HFF-Myc (cell line): ENCODE data around the gene TBC1D3B.

ENCODE experiments used
- DNase-seq: peaks from one replicate; pipeline ENCODE4 v3.0.0-alpha.2; 2011; ENCODE audit warnings: low read depth; ENCODE audit errors: extremely low read depth
- H3K4me3 ChIP-seq: replicated peaks from 2 replicates; pipeline ENCODE4 v1.5.1; 2011; ENCODE audit warnings: low read depth, mild to moderate bottlenecking, control low read depth, low read length
- CTCF ChIP-seq: IDR thresholded peaks from 2 replicates; pipeline ENCODE4 v1.5.1; 2012; ENCODE audit warnings: mild to moderate bottlenecking, low read depth, low read length, control low read depth; ENCODE audit errors: missing control alignments

TBC1D3B gene

GRCh38 chr17:36148559-36149295 lies 27.7 kb downstream of the TBC1D3B start:
- peak; percentile 26 for DNase-seq
- peak; percentile 100 for TF ChIP-seq CTCF
- H3K4me3 ChIP-seq: no peak overlapping the region

GRCh38 chr17:36147601-36148000 lies 28.8 kb downstream of the TBC1D3B start:
- no peak overlapping the region for H3K4me3 ChIP-seq
- TF ChIP-seq CTCF: no peak
- no peak for DNase-seq

GRCh38 chr17:36144981-36145729 lies 31.3 kb downstream of the TBC1D3B start:
- TF ChIP-seq CTCF: no peak
- DNase-seq: no peak
- H3K4me3 ChIP-seq: no peak overlapping the region

- TF ChIP-seq CTCF: no peak
- H3K4me3 ChIP-seq: no peak overlapping the region
- no peak for DNase-seq
Observed at GRCh38 chr17:36144014-36144413, 32.4 kb downstream of the TBC1D3B start.

GRCh38 chr17:36142806-36143205 lies 33.6 kb downstream of the TBC1D3B start:
- DNase-seq: no peak
- no peak overlapping the region for H3K4me3 ChIP-seq
- no peak for TF ChIP-seq CTCF

GRCh38 chr17:36142235-36142634 lies 34.2 kb downstream of the TBC1D3B start:
- DNase-seq: no peak
- TF ChIP-seq CTCF: no peak

More at GRCh38 chr17:36142235-36142634, 34.2 kb downstream of the TBC1D3B start:
- no peak overlapping the region for H3K4me3 ChIP-seq
